ENCODE measurements around the gene ITGB5. TPM values are rescaled to one million over a fixed set of nuclear protein-coding genes. Genes with fewer than 3 reads are reported as not detected.

The ITGB5 gene
- total and polyA plus RNA-seq, 2 donors (not counting 3 experiments of a cell fraction or from before 2014, with no cell fraction given) = 144 to 170 TPM

GRCh38 chr3:124809039-124809438, 78.1 kb downstream of the ITGB5 start:
- Histone ChIP-seq H3K4me2 (ENCODE audit: insufficient read depth, low read length) (no peak overlapping the region), H3K9ac (replicated peaks; ENCODE audit: extremely low read depth, insufficient read depth, low read length) (no peak overlapping the region), H3K4me1 (ENCODE audit: control insufficient read depth, extremely low read depth, insufficient read depth, low read length) (peaks cover 2% of the 10 kb centered on the region), H3K9me3 (replicated peaks; ENCODE audit: control insufficient read depth, insufficient read depth, low read length) (no peaks in the 10 kb centered on the region), H4K20me1 (replicated peaks; ENCODE audit: control insufficient read depth, extremely low read depth, insufficient read depth, low read length) (no peaks in the 10 kb centered on the region), H2AFZ (ENCODE audit: low read depth, low read length) (no peak overlapping the region), H3K9me1 (replicated peaks; ENCODE audit: control insufficient read depth, extremely low read depth, insufficient read depth, low read length) (no peaks in the 10 kb centered on the region), H3K27ac (ENCODE audit: insufficient read depth, low read depth, low read length) (no peak overlapping the region), H3K79me2 (ENCODE audit: control insufficient read depth, insufficient read depth, low read length) (no peaks in the 10 kb centered on the region), H3K4me3 (replicated peaks in 1 of 3; ENCODE audit: insufficient read depth in 1 of 3, low read depth in 1 of 3, low read length in 3 of 3) (no peak overlapping the region), H3K27me3 (ENCODE audit: control insufficient read depth in 2 of 2, insufficient read depth in 2 of 2, low read length in 2 of 2) (no peaks in the 10 kb centered on the region), H3K36me3 (ENCODE audit: control insufficient read depth in 2 of 2, extremely low read depth in 1 of 2, insufficient read depth in 2 of 2, low read length in 2 of 2) (peaks cover 0 to 1% of the 10 kb centered on the region in 2 experiments)
- BruUV-seq (replicated peaks) = no TSS peak
- dilution Hi-C loops (cut with MboI; ENCODE audit: extremely low pct_ligation_motif_present, low sequenced_read_pairs) = no loop called here
- intact Hi-C loops (cut with micrococcal nuclease) = no loop called here
- FAIRE-seq = no peak
- no peak for DNase-seq (ENCODE audit: low read depth, low spot score)
- ChIA-PET POLR2A (no interaction called here), CTCF (interaction anchor here (1.1 to 1.6 kb wide), 3 partner anchors 11 to 48 kb away, joined by 3 to 14 read pairs (median 9); no protein-coding TSS in a partner anchor)
- TF ChIP-seq POLR2AphosphoS5 (IDR thresholded peaks at IDR 0.05; ENCODE audit: insufficient read depth, low read depth, low read length) = no peak

- dilution Hi-C loops (cut with MboI; ENCODE audit: extremely low pct_ligation_motif_present, low sequenced_read_pairs) (no loop called here), intact Hi-C loops (cut with micrococcal nuclease) (no loop called here)
- peak; percentile 4 for FAIRE-seq
Observed at GRCh38 chr3:124805671-124806070, 81.5 kb downstream of the ITGB5 start.

More at GRCh38 chr3:124805671-124806070, 81.5 kb downstream of the ITGB5 start:
- Histone ChIP-seq H3K4me1 (ENCODE audit: control insufficient read depth, extremely low read depth, insufficient read depth, low read length) (peaks cover 7% of the 10 kb centered on the region), H4K20me1 (replicated peaks; ENCODE audit: control insufficient read depth, extremely low read depth, insufficient read depth, low read length) (no peaks in the 10 kb centered on the region), H3K9me1 (replicated peaks; ENCODE audit: control insufficient read depth, extremely low read depth, insufficient read depth, low read length) (no peaks in the 10 kb centered on the region), H3K9me3 (replicated peaks; ENCODE audit: control insufficient read depth, insufficient read depth, low read length) (no peaks in the 10 kb centered on the region), H2AFZ (ENCODE audit: low read depth, low read length) (no peak overlapping the region), H3K27ac (ENCODE audit: insufficient read depth, low read depth, low read length) (no peak overlapping the region), H3K4me2 (ENCODE audit: insufficient read depth, low read length) (no peak overlapping the region), H3K36me3 (ENCODE audit: control insufficient read depth in 2 of 2, extremely low read depth in 1 of 2, insufficient read depth in 2 of 2, low read length in 2 of 2) (peaks cover 1 to 2% of the 10 kb centered on the region in 2 experiments), H3K4me3 (replicated peaks in 1 of 3; ENCODE audit: insufficient read depth in 1 of 3, low read depth in 1 of 3, low read length in 3 of 3) (no peak overlapping the region), H3K9ac (replicated peaks; ENCODE audit: extremely low read depth, insufficient read depth, low read length) (no peak overlapping the region), H3K27me3 (ENCODE audit: control insufficient read depth in 2 of 2, insufficient read depth in 2 of 2, low read length in 2 of 2) (no peaks in the 10 kb centered on the region), H3K79me2 (ENCODE audit: control insufficient read depth, insufficient read depth, low read length) (no peaks in the 10 kb centered on the region)
- DNase-seq (ENCODE audit: low read depth, low spot score) = no peak
- BruUV-seq (replicated peaks) = no TSS peak
- CTCF ChIA-PET = interaction anchor here (0.8 to 1.6 kb wide), 4 partner anchors 19 to 89 kb away, joined by 3 to 4 read pairs (median 3); no protein-coding TSS in a partner anchor
- TF ChIP-seq POLR2A (IDR thresholded peaks at IDR 0.05; ENCODE audit: low read depth, low read length) = no peak
- TF ChIP-seq MAX (IDR thresholded peaks at IDR 0.05; ENCODE audit: insufficient read depth, insufficient read length) = no peak
- TF ChIP-seq FOS (IDR thresholded peaks at IDR 0.05; ENCODE audit: borderline replicate concordance, insufficient read depth, low read length) = no peak
- no peak for TF ChIP-seq POLR2AphosphoS5 (IDR thresholded peaks at IDR 0.05; ENCODE audit: insufficient read depth, low read depth, low read length)
- no peak for TF ChIP-seq GATA2 (IDR thresholded peaks at IDR 0.05; ENCODE audit: insufficient read depth, insufficient read length, low read depth, low read length)
- no peak for TF ChIP-seq JUN (IDR thresholded peaks at IDR 0.05; ENCODE audit: borderline replicate concordance, insufficient read depth, insufficient read length, low read depth)
- TF ChIP-seq EZH2 (IDR thresholded peaks at IDR 0.05; ENCODE audit: borderline replicate concordance, low read depth, low read length, severe bottlenecking) = no peak
- no peak for TF ChIP-seq CTCF (IDR thresholded peaks at IDR 0.05; ENCODE audit: extremely low read depth in 1 of 2, insufficient read depth in 1 of 2, low read depth in 1 of 2, low read length in 2 of 2)
- TF ChIP-seq MYC (IDR thresholded peaks at IDR 0.05; ENCODE audit: low read depth, low read length) = no peak
- POLR2A ChIA-PET = no interaction called here

All from endothelial cell of umbilical vein (primary cell).